Body of pancreas (tissue), 4 donors: ENCODE measurements around the gene MICU1.

Experiments used
- CTCF ChIP-seq, 7 experiments: fragments of 450-650 bp in 4 of 7; fragments of 200-600 bp in 3 of 7; sonication (generic) in 3 of 7; IDR thresholded peaks; one replicate each; pipeline ENCODE4 v1.5.1; 2016 to 2019; ENCODE audit warnings: antibody characterized with exemption in 7 of 7
- POLR2A ChIP-seq, 3 donors: fragments of 450-650 bp; IDR thresholded peaks; one replicate each; pipeline ENCODE4 v1.6.1; 2016; ENCODE audit warnings: antibody characterized with exemption in 3 of 3, mild to moderate bottlenecking in 2 of 3

- TF ChIP-seq CTCF (IDR thresholded peaks at IDR 0.05) (no peak), POLR2A (IDR thresholded peaks at IDR 0.05) (no peak)
Measured at GRCh38 chr10:72593963-72594362, 31.9 kb downstream of the MICU1 start.
